Left renal cortex interstitium (tissue), 4 donors: Measurements from ENCODE around the gene COX20. TPM values are rescaled to one million over a fixed set of nuclear protein-coding genes. Genes with fewer than 3 reads are reported as not detected.
"Not testable (repeated sequence)": the region's sequence is repeated elsewhere in the genome, so short reads cannot be mapped to it uniquely, and the experiment has no call there.

ENCODE experiments used
- DNase-seq, 4 donors: peaks; one replicate each; pipeline ENCODE4 v3.0.0-alpha.2; 2013; ENCODE audit warnings: low read depth in 4 of 4, low spot score in 2 of 4, missing footprints in 1 of 4
- polyA plus RNA-seq, 4 donors: library from polyadenylated mRNA; unstranded; fragments of 120-200 nt; gene quantifications; one replicate each; pipeline ENCODE4 v1.2.1, GENCODE V29; 2013; ENCODE audit not compliant: insufficient read length in 4 of 4

COX20 gene
- polyA plus RNA-seq, 4 donors = 106 to 130 (median 112) TPM

DNA sequence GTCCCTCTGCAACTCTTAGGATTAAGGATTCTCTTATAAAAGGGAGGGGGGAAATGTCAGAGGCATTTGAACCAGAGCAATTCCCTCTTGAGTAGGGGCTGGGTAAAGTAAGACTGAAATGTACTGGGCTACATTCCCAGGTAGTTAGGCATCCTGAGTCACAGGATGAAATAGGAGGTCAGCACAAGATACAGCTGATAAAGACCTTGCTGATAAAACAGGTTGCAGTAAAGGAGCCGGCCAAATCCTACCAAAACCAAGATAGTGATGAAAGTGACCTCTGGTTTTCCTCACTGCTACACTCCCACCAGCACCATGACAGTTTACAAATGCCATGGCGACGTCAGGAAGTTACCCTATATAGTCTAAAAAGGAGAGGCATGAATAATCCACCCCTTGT lies 14.3 kb upstream of the COX20 start:
- no peak for DNase-seq

DNA sequence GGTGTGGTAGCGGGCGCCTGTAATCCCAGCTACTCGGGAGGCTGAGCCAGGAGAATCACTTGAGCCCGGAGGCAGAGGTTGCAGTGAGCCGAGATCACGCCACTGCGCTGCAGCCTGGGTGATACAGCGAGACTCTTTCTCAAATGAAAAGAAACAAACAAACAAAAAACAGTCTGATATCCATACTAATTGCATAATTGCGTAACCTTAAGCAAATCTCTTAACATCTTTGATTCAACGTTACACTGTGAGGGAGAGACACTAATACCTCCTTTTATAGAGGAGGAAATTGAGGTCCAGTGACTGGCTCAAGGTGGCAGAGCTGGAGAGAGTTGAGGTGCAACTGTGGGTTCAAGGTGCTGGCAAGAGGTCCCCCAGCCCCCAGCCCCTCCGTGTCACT lies 12.6 kb upstream of the COX20 start:
- no peak for DNase-seq

DNA sequence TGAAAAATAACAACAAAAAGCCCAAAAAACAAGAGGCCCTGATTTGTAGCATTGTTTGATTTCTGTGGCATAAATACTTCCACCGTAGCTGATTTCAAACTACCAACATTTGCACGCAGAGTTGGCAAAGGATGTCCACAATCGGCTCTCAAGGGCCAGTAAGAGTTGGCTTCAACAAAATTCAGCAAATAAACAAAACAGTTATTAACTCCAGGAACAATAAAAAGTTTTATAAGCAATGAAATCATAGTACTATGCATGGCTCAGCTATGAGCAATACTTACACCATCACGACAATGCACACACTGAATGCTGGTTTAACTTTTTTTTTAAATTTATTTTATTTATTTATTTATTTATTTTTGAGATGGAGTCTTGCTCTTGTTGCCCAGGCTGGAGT lies 8.7 kb upstream of the COX20 start:
- DNase-seq = no peak

- DNase-seq = no peak
Observed at GRCh38 chr1:244830639-244831038, 4.8 kb upstream of the COX20 start.

DNA sequence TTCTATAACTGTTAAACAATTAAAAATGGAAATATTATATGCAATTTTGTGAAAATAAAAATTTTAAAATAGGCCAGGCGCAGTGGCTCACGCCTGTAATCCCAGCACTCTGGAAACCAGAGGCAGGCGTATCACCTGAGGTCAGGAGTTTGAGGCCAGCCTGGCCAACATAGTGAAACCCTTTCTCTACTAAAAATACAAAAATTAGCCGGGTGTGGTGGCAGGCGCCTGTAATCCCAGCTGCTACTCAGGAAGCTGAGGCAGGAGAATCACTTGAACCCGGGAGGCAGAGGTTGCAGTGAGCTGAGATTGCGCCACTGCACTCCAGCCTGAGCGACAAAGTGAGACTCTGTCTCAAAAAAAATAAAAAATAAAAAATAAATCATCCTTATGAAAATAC lies 2.2 kb upstream of the COX20 start:
- not testable (repeated sequence) for DNase-seq

GRCh38 chr1:244833734-244834542 lies 1.5 kb upstream of the COX20 start:
- DNase-seq = peak in 3 of 4 donors; percentile 47 to 60 (median 50)

DNA sequence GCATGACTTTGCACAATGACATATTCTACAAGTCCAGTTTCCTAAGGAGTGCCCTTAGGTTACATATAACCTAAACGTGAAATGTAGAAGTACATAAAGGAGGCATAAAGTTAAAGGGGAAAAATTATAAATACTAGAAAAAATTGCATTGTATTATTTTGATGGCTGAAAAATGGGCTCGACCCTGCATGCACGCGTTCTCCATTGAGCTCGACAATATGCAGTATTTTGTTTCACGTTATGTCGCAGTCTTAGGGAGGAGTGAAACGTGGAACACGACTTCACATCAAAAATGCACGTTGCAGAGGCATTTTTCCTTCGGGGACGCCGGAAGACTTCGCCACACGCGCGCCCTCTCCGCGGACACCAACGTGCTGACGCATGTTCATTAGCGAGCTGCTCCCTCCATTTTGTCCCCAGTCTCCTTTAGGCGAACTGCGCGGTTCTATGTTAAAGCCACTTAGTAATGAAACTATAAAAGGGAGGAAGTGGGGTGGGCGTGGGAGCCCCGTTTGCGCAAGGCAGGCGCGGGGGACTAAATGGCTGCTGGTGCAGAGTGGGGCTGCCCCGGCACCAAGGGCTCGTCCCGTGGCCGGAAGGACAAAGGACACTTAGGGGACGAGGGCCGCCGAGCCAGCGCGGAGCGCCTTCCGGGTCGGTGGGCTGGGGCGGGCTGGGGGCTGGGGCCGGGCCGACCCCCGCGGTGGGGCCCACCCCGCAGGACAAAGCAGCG lies 749 bp upstream of the COX20 start:
- peak; percentile 84 to 95 (median 90) for DNase-seq

- peak in 2 of 4 donors; percentile 42 to 53 for DNase-seq
Observed at GRCh38 chr1:244836135-244836521, 670 bp downstream of the COX20 start.

- DNase-seq = no peak
Observed at GRCh38 chr1:244836584-244836983, 1.1 kb downstream of the COX20 start.

- DNase-seq = no peak
Observed at GRCh38 chr1:244837597-244838258, 2.3 kb downstream of the COX20 start.

DNA sequence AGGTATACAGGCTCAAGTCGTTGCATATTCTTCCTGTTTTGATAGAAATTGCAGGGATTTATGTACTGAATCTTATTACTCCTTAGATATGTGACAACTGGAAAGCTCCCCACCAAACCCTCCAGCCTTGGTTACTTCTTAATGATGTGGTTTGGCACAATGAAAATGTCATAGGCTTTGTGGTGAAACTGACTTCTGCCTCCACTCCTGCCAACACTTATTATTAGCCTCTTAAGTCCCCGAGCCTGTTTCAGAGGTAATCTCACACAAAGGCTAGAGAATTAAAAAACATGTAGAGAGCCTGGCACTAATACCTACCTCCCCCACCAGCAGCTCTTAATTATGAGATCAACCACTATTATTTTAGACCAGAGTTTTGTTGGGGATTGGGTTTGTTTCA lies 4.2 kb downstream of the COX20 start:
- no peak for DNase-seq

- no peak for DNase-seq
Observed at GRCh38 chr1:244840219-244840794, 4.8 kb downstream of the COX20 start.

DNA sequence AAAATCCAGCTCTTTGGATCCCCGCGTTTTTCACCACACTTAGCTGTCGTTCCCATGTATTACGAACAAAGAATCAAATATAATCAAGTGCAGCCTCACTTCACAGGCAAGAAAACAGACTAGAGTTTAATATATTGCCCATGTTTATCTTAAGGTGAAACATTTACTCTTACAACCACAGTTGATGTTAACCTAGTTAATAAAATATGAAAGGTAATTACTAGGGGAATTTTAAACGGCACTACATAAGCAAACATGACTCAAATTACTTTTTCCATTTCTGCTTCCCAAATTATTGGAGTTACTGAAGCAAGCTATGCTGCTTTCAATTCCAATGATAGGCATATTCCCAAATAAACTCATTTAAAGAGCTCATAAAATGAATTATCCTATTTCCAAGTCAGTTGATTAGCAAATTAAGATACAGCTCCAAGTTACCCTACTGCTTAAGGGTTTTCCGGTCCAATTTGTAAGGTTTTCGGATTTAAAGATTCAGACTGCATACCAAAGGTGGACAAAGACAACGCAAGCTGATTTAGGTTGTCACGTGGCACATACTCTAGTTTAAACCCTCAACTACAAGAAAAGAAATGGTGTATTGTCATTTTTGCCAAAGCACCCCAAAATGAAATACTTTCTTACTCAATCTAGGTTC lies 5.9 kb downstream of the COX20 start:
- no peak for DNase-seq

DNA sequence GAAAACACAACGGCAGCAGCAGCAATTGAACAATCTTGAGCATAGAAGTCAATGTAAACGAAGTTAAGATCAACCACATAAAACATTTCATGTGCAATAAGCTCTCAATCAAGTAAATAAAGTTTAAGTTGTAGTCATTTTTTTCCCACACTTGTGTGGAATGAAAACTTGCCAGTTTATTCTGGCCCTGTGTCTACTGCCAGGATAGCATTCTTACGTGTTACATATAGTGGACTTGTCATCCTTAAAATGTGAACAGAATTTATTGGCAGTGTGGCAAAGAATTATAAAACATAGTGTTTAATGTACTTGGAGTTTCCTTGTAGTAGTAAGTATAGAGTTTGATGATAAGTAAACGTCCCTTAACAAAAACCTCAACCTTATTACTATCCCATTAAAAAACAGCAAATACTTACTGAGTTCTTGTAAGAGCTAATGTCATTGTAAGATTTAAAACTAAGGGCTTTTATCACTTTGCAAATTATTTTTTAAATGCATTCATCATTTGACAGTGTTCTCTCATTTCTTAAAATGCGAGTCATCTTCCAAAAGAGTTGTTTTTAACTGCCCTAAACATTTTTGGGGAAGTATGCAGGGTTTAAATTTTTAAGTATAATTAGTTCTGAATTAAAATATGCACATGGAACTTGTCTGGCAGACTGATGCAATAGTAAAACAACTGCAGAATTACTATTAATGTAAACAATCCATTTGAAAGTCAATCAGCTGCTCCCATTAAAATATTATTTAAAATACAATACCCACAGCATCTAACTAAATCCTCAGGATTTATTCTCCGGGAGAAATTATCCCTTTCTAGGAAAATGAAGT lies 7.9 kb downstream of the COX20 start:
- no peak for DNase-seq

GRCh38 chr1:244844155-244845121 lies 9.0 kb downstream of the COX20 start:
- DNase-seq = no peak

- no peak for DNase-seq
Observed at GRCh38 chr1:244846653-244847052, 11.2 kb downstream of the COX20 start.

- DNase-seq = no peak
Observed at GRCh38 chr1:244849189-244849866, 13.9 kb downstream of the COX20 start.
